ENCODE results near the gene SLC45A1. TPM values are rescaled to one million over a fixed set of nuclear protein-coding genes. Genes with fewer than 3 reads are reported as not detected.
A peak's percentile ranks its signal among the peaks of the same experiment; 100 is the strongest.

Gene SLC45A1
- polyA plus RNA-seq, 3 donors = 0.21 TPM; not detected in 2

- H3K4me1 Mint-ChIP-seq = peaks cover 2% of the 10 kb centered on the region
- peak overlapping the region in 2 of 7 donors; percentile 5 to 64 for H3K27ac Mint-ChIP-seq
- peak; percentile 88 for TF ChIP-seq CTCF (IDR thresholded peaks at IDR 0.05)
- Histone ChIP-seq H3K27me3 (ENCODE audit: control insufficient read depth in 2 of 2, insufficient read depth in 2 of 2, low read length in 2 of 2) (no peaks in the 10 kb centered on the region), H4K20me1 (ENCODE audit: insufficient read depth, low read length) (peaks cover 28% of the 10 kb centered on the region), H2AFZ (ENCODE audit: insufficient read depth, low read depth, low read length, poor library complexity, severe bottlenecking) (no peak overlapping the region), H3K27ac (ENCODE audit: low read depth in 1 of 2, low read length in 2 of 2) (no peak overlapping the region), H3K9ac (ENCODE audit: insufficient read depth, low read length, poor library complexity, severe bottlenecking) (no peak overlapping the region), H3K9me3 (replicated peaks in 1 of 2; ENCODE audit: control insufficient read depth in 1 of 2, insufficient read depth in 1 of 2, low read length in 2 of 2) (no peaks in the 10 kb centered on the region), H3K4me2 (replicated peaks; ENCODE audit: extremely low read depth, low read length, poor library complexity, severe bottlenecking) (no peak overlapping the region), H3K4me1 (ENCODE audit: control insufficient read depth in 1 of 2, insufficient read depth in 2 of 2, low read length in 2 of 2) (no peaks in the 10 kb centered on the region), H3K4me3 (replicated peaks in 1 of 3; ENCODE audit: low read depth in 2 of 3, low read length in 3 of 3) (no peak overlapping the region), H3K36me3 (replicated peaks in 1 of 2; ENCODE audit: control insufficient read depth in 1 of 2, insufficient read depth in 2 of 2, low read length in 2 of 2) (peaks cover 6 to 18% of the 10 kb centered on the region in 2 donors), H3K79me2 (ENCODE audit: insufficient read depth, low read length) (no peaks in the 10 kb centered on the region)
- no peaks in the 10 kb centered on the region for H3K9me3 Mint-ChIP-seq
- no peak overlapping the region for H3K4me3 Mint-ChIP-seq
- H3K36me3 Mint-ChIP-seq = peaks cover 15 to 16% of the 10 kb centered on the region in 2 donors
- intact Hi-C loops (cut with micrococcal nuclease) = loop anchor here (1.0 to 5.0 kb wide), 7 partner anchors 318 to 682 kb away; no protein-coding TSS in a partner anchor
- peak; percentile 48 to 62 (median 58) for DNase-seq
- peaks cover 1 to 7% (median 6%) of the 10 kb centered on the region in 3 donors for H3K27me3 Mint-ChIP-seq (ENCODE audit: low read depth in 3 of 3)
- 30% methylated on average over 17 of the region's 21 CpGs for WGBS (ENCODE audit: insufficient coverage)
Observed at GRCh38 chr1:8348777-8349472, 31.0 kb downstream of the SLC45A1 start.

DNA sequence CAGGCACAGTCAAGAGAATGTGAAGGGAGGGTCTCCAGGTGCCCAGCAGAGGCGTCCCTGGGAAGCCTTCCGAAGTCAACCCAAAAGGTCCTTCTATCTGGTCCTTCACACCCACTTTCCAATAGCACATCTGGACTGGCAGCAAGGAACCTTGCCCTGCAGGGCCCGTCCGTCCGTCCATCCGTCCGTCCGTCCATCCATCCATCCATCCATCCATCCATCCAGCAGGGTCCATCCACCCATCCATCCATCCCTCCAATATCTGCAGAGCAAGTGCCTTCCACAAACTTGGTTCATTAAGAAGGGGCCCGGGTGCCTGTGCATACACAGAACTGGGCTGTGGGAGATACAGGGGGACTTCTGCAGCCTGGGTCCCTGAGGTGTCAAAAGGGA lies 31.6 kb downstream of the SLC45A1 start:
- peaks cover 2% of the 10 kb centered on the region for H3K4me1 Mint-ChIP-seq
- H3K36me3 Mint-ChIP-seq = peaks cover 18 to 19% of the 10 kb centered on the region in 2 donors
- no peak for DNase-seq
- WGBS (ENCODE audit: insufficient coverage) = 93% methylated on average over 8 of the region's 9 CpGs
- H3K4me2 ChIP-seq (replicated peaks; ENCODE audit: extremely low read depth, low read length, poor library complexity, severe bottlenecking) = no peak overlapping the region
- no peak overlapping the region for H3K27ac ChIP-seq (ENCODE audit: low read depth in 1 of 2, low read length in 2 of 2)
- H3K4me1 ChIP-seq (ENCODE audit: control insufficient read depth in 1 of 2, insufficient read depth in 2 of 2, low read length in 2 of 2) = no peaks in the 10 kb centered on the region
- no peaks in the 10 kb centered on the region for H3K79me2 ChIP-seq (ENCODE audit: insufficient read depth, low read length)
- H3K4me3 ChIP-seq (replicated peaks in 1 of 3; ENCODE audit: low read depth in 2 of 3, low read length in 3 of 3) = no peak overlapping the region
- no peak overlapping the region for H2AFZ ChIP-seq (ENCODE audit: insufficient read depth, low read depth, low read length, poor library complexity, severe bottlenecking)
- H3K27me3 ChIP-seq (ENCODE audit: control insufficient read depth in 2 of 2, insufficient read depth in 2 of 2, low read length in 2 of 2) = no peaks in the 10 kb centered on the region
- no peaks in the 10 kb centered on the region for H3K9me3 ChIP-seq (replicated peaks in 1 of 2; ENCODE audit: control insufficient read depth in 1 of 2, insufficient read depth in 1 of 2, low read length in 2 of 2)
- H3K36me3 ChIP-seq (replicated peaks in 1 of 2; ENCODE audit: control insufficient read depth in 1 of 2, insufficient read depth in 2 of 2, low read length in 2 of 2) = peaks cover 12 to 23% of the 10 kb centered on the region in 2 donors
- H3K9me3 Mint-ChIP-seq = no peaks in the 10 kb centered on the region
- H3K9ac ChIP-seq (ENCODE audit: insufficient read depth, low read length, poor library complexity, severe bottlenecking) = no peak overlapping the region
- peaks cover 28% of the 10 kb centered on the region for H4K20me1 ChIP-seq (ENCODE audit: insufficient read depth, low read length)
- peaks cover 1 to 7% (median 6%) of the 10 kb centered on the region in 3 donors for H3K27me3 Mint-ChIP-seq (ENCODE audit: low read depth in 3 of 3)
- intact Hi-C loops (cut with micrococcal nuclease) = loop anchor here (1.0 to 5.0 kb wide), 7 partner anchors 318 to 683 kb away; no protein-coding TSS in a partner anchor
- H3K4me3 Mint-ChIP-seq = no peak overlapping the region
- TF ChIP-seq CTCF (IDR thresholded peaks at IDR 0.05) = no peak
- H3K27ac Mint-ChIP-seq = peak overlapping the region in 1 of 7 donors; percentile 57
